HepG2 (cell line): Measurements from ENCODE around the gene PACSIN1. TPM values are rescaled to one million over a fixed set of nuclear protein-coding genes. Genes with fewer than 3 reads are reported as not detected.

Experiments
- ATAC-seq: fragments of 200-7000 bp; cut with Tn5 transposase; 3 replicates; pipeline ENCODE4 v1.9.1; 2020; ENCODE audit warnings: mild to moderate bottlenecking, moderate library complexity
- BruUV-seq: library from RNA; stranded (reverse); fragments of 400-500 nt; replicated peaks from 2 replicates; lab custom pipeline; 2021; lab: Mats Ljungman, UMichigan
- CTCF ChIA-PET: fragments of 300-600 bp; formaldehyde crosslinking; extraction: SDS; loops from one replicate; lab custom pipeline; 2021; ENCODE audit warnings: low total read pairs, inconsistent platforms, low intra/inter-chr PET ratio; lab: Yijun Ruan, JAX
- POLR2A ChIA-PET: fragments of 350-600 bp; sonication (Branson Sonifier 250); formaldehyde crosslinking; loops from one replicate; lab custom pipeline; 2020; ENCODE audit warnings: antibody characterized with exemption, inconsistent platforms; lab: Yijun Ruan, JAX
- DNase-seq: peaks from one replicate; pipeline ENCODE4 v3.0.0-alpha.2; 2015; ENCODE audit warnings: low spot score
- FAIRE-seq: peaks from 3 replicates; lab custom pipeline; 2011; peaks lifted over from hg19 to GRCh38; lab: Jason Lieb, UNC
- H2AFZ ChIP-seq: one replicate; pipeline ENCODE4 v1.6.1; 2011; ENCODE audit warnings: low read length, inconsistent platforms
- H3K27ac ChIP-seq: fragments of 300-600 bp; 3 replicates; pipeline ENCODE4 v1.8.0; 2011; ENCODE audit warnings: mixed run types, mild to moderate bottlenecking, mixed read lengths, low read length, inconsistent platforms; ENCODE audit not compliant: insufficient read depth; ENCODE audit errors: extremely low read length
- H3K27me3 ChIP-seq, 2 experiments: fragments of 200-600 bp in 1 of 2; 2 replicates in 1 of 2; 3 replicates in 1 of 2; pipeline versions ENCODE4 v1.6.0 to v1.8.0; 2011; ENCODE audit warnings: low read length in 2 of 2, mild to moderate bottlenecking in 2 of 2, moderate library complexity in 2 of 2, inconsistent platforms in 1 of 2; ENCODE audit not compliant: insufficient read depth in 2 of 2, control insufficient read depth in 1 of 2
- H3K36me3 ChIP-seq, 2 experiments: fragments of 200-600 bp in 1 of 2; replicated peaks in 1 of 2; 2 replicates in 1 of 2; 3 replicates in 1 of 2; pipeline versions ENCODE4 v1.5.1 to v1.8.0; 2011; ENCODE audit warnings: low read length in 2 of 2, inconsistent platforms in 1 of 2; ENCODE audit not compliant: insufficient read depth in 2 of 2, control insufficient read depth in 1 of 2
- H3K4me1 ChIP-seq: 2 replicates; pipeline ENCODE4 v1.5.1; 2012; ENCODE audit warnings: low read length, inconsistent platforms; ENCODE audit not compliant: insufficient read depth
- H3K4me2 ChIP-seq: 2 replicates; pipeline ENCODE4 v1.6.0; 2011; ENCODE audit warnings: low read depth, low read length, inconsistent platforms
- H3K4me3 ChIP-seq, 3 experiments: fragments of 200-600 bp in 1 of 3; sonication (generic), shearing (Covaris generic) in 1 of 3; replicated peaks in 1 of 3; 2 replicates each; pipeline ENCODE4 v1.5.1; 2011 to 2016; ENCODE audit warnings: low read length in 3 of 3, inconsistent platforms in 2 of 3, low read depth in 2 of 3, mild to moderate bottlenecking in 2 of 3, control low read depth in 1 of 3, mixed read lengths in 1 of 3; ENCODE audit not compliant: insufficient read depth in 1 of 3
- H3K79me2 ChIP-seq: one replicate; pipeline ENCODE4 v1.6.1; 2011; ENCODE audit warnings: low read length, inconsistent platforms; ENCODE audit not compliant: insufficient read depth
- H3K9ac ChIP-seq: 2 replicates; pipeline ENCODE4 v1.6.0; 2011; ENCODE audit warnings: mild to moderate bottlenecking, low read depth, low read length, inconsistent platforms; ENCODE audit not compliant: insufficient read depth
- H3K9me3 ChIP-seq: 2 replicates; pipeline ENCODE4 v1.5.1; 2012; ENCODE audit warnings: mild to moderate bottlenecking, low read length
- H4K20me1 ChIP-seq: 2 replicates; pipeline ENCODE4 v1.6.0; 2011; ENCODE audit warnings: inconsistent platforms, mild to moderate bottlenecking, low read length, moderate library complexity; ENCODE audit not compliant: insufficient read depth
- DR1 ChIP-seq: sonication (generic); formaldehyde crosslinking; IDR thresholded peaks from 2 replicates; pipeline ENCODE4 v1.8.0; 2021; ENCODE audit warnings: mild to moderate bottlenecking, missing genetic modification reagents, inconsistent platforms
- EP300 ChIP-seq, 3 experiments: sonication (generic) in 1 of 3; formaldehyde crosslinking in 1 of 3; IDR thresholded peaks; 2 replicates each; pipeline versions ENCODE4 v1.5.1 to v1.6.1; 2011 to 2020; ENCODE audit warnings: low read depth in 2 of 3, low read length in 2 of 3, borderline replicate concordance in 1 of 3, improper control_type of control experiment in 1 of 3, mild to moderate bottlenecking in 1 of 3, missing genetic modification reagents in 1 of 3, moderate library complexity in 1 of 3
- FIP1L1 ChIP-seq: fragments of 200-400 bp; formaldehyde crosslinking; IDR thresholded peaks from 2 replicates; pipeline ENCODE4 v1.6.1; 2018; ENCODE audit warnings: low read depth, mild to moderate bottlenecking, low read length, moderate library complexity, borderline replicate concordance; ENCODE audit not compliant: insufficient read depth
- FOXK2 ChIP-seq: fragments of 450-650 bp; IDR thresholded peaks from 2 replicates; pipeline ENCODE4 v1.6.1; 2016
- KAT8 ChIP-seq: IDR thresholded peaks from 2 replicates; pipeline ENCODE4 v1.6.1; 2016; ENCODE audit warnings: missing genetic modification reagents, missing compliant biosample characterization
- MBNL3 ChIP-seq: fragments of 250-450 bp; sonication (Bioruptor Pico); conservative IDR thresholded peaks from 2 replicates; pipeline ENCODE4 v1.8.0; 2022; ENCODE audit warnings: mild to moderate bottlenecking, inconsistent platforms
- ONECUT2 ChIP-seq: sonication (generic); formaldehyde crosslinking; IDR thresholded peaks from 2 replicates; pipeline ENCODE4 v1.4.0; 2020; ENCODE audit warnings: missing genetic modification reagents
- RFXANK ChIP-seq: IDR thresholded peaks from 2 replicates; pipeline ENCODE4 v1.6.1; 2016
- TCF7L2 ChIP-seq: IDR thresholded peaks from 2 replicates; pipeline ENCODE4 v1.6.1; 2011; ENCODE audit warnings: mild to moderate bottlenecking, low read depth, low read length, moderate library complexity
- YEATS2 ChIP-seq: sonication (generic); formaldehyde crosslinking; IDR thresholded peaks from 2 replicates; pipeline ENCODE4 v1.4.0; 2020; ENCODE audit warnings: missing genetic modification reagents, borderline replicate concordance
- ZBTB8A ChIP-seq: sonication (generic); formaldehyde crosslinking; IDR thresholded peaks from 2 replicates; pipeline ENCODE4 v1.4.0; 2020; ENCODE audit warnings: mild to moderate bottlenecking, low read depth, missing genetic modification reagents, borderline replicate concordance
- ZNF549 ChIP-seq: sonication (generic); formaldehyde crosslinking; IDR thresholded peaks from 2 replicates; pipeline ENCODE4 v1.5.0; 2020; ENCODE audit warnings: missing genetic modification reagents
- ZNF563 ChIP-seq: sonication (generic); formaldehyde crosslinking; IDR thresholded peaks from 2 replicates; pipeline ENCODE4 v1.8.0; 2022; ENCODE audit warnings: mild to moderate bottlenecking, moderate library complexity, missing genetic modification reagents
- ZNF703 ChIP-seq: sonication (generic); formaldehyde crosslinking; IDR thresholded peaks from 2 replicates; pipeline ENCODE4 v1.5.1; 2020; ENCODE audit warnings: missing genetic modification reagents, mild to moderate bottlenecking, moderate library complexity, borderline replicate concordance
- ZNF713 ChIP-seq: sonication (generic); formaldehyde crosslinking; IDR thresholded peaks from 2 replicates; pipeline ENCODE4 v1.4.0; 2020; ENCODE audit warnings: mild to moderate bottlenecking, missing genetic modification reagents
- WGBS: methylation state at CpG from one replicate; pipeline ENCODE4 v1.1.6; 2017; ENCODE audit warnings: low lambda C conversion rate; 5-methylcytosine and 5-hydroxymethylcytosine counted together
- in situ Hi-C: cut with HindIII; loops from 2 replicates; pipeline ENCODE4 v1.10.0; 2017; ENCODE audit warnings: low pct_unique_long_range_greater_than_20kb; ENCODE audit not compliant: extremely low pct_ligation_motif_present
- intact Hi-C: fragments of 100-400 bp; cut with micrococcal nuclease; formaldehyde crosslinking; loops from one replicate; pipeline ENCODE4 v1.10.0; 2022; ENCODE audit not compliant: unreplicated experiment
- polyA plus RNA-seq, 8 experiments: library from polyadenylated mRNA; depleted of rRNA in 3 of 8; stranded (reverse) in 7 of 8; unstranded in 1 of 8; fragments of >200 nt; fragmentation: Illumina TruSeq in 4 of 8; extraction: Trizol in 4 of 8; gene quantifications; 2 replicates each; pipeline versions ENCODE4 v1.2.1 to v1.2.3, GENCODE V29; 2011 to 2016; ENCODE audit warnings: low read depth in 4 of 8, missing spikeins in 1 of 8, mixed read lengths in 1 of 8; ENCODE audit not compliant: insufficient read depth in 1 of 8
- total RNA-seq, 5 experiments: library from RNA; depleted of rRNA; stranded (reverse); fragments of >200 nt; fragmentation: Illumina TruSeq; extraction: Trizol; gene quantifications; 2 replicates each; pipeline ENCODE4 v1.2.3, GENCODE V29; 2016; ENCODE audit warnings: low read depth in 1 of 5
- TF ChIP-seq, protein P1 (sequence below): sonication (generic); formaldehyde crosslinking; IDR thresholded peaks from 2 replicates; pipeline ENCODE4 v1.5.1; 2020; ENCODE audit warnings: missing genetic modification reagents, mild to moderate bottlenecking, borderline replicate concordance
- TF ChIP-seq, protein P2 (sequence below): sonication (generic); formaldehyde crosslinking; IDR thresholded peaks from 2 replicates; pipeline ENCODE4 v1.9.0; 2021; ENCODE audit warnings: missing genetic modification reagents, borderline replicate concordance
- TF ChIP-seq, protein P3 (sequence below): fragments of 450-650 bp; IDR thresholded peaks from 2 replicates; pipeline ENCODE4 v1.6.1; 2016

Gene PACSIN1
- total and polyA plus RNA-seq, 2 of the 13 experiments (the other 11 are each of a cell fraction or from before 2014, with no cell fraction given), result not detected

DNA sequence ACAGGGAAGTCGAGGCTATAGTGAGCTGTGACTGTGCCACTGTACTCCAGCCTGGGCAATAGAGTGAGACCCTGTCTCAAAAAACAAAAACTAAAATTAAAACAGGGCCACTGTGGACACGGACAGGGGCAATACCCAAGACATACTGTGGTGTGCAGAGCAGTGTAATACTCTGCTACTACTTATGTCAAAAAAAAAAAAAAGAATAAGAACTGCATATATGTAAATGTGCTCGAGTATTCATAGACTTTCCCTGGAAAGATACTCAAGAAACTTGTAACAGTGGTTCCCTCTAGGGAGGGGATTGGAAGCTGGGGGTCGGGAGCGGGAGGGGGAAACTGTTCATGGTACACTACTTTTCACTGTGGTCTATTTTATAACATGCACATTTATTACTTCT is 74.3 kb downstream of the PACSIN1 start (continued):
- TF ChIP-seq, protein P1, sequence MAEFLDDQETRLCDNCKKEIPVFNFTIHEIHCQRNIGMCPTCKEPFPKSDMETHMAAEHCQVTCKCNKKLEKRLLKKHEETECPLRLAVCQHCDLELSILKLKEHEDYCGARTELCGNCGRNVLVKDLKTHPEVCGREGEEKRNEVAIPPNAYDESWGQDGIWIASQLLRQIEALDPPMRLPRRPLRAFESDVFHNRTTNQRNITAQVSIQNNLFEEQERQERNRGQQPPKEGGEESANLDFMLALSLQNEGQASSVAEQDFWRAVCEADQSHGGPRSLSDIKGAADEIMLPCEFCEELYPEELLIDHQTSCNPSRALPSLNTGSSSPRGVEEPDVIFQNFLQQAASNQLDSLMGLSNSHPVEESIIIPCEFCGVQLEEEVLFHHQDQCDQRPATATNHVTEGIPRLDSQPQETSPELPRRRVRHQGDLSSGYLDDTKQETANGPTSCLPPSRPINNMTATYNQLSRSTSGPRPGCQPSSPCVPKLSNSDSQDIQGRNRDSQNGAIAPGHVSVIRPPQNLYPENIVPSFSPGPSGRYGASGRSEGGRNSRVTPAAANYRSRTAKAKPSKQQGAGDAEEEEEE (CRISPR knock-in tag), result no peak

DNA sequence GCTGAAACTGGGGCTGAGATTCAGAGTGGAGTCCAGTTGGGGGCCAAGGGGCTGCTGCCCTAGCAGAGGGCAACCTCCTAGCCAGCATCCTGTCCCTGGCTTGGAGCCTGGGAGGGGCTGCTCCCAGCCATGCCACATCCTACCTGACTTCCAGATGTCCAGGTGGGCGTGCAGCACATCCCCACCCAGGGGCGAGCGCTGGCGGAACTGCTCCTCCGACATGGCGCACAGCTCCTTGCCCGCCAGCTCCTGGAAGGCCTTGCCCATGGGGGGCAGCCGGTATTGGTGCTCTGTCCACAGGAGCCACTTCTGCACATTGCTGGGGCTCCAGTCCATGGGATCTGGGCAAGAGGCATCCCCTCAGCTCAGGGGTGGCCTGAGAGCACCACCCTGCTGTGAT is 75.0 kb downstream of the PACSIN1 start:
- in situ Hi-C loops (no loop called here), intact Hi-C loops (no loop called here)
- Histone ChIP-seq H4K20me1 (no peaks in the 10 kb centered on the region; the same call in 1 of the 2 replicates), H3K9me3 (no peaks in the 10 kb centered on the region), H3K79me2 (no peaks in the 10 kb centered on the region), H3K4me3 (no peak overlapping the region), H2AFZ (no peak overlapping the region), H3K36me3 (no peaks in the 10 kb centered on the region), H3K27ac (no peak overlapping the region), H3K9ac (no peak overlapping the region), H3K4me1 (peaks cover 9% of the 10 kb centered on the region; the same call in 1 of the 2 replicates), H3K27me3 (peaks cover 20 to 67% of the 10 kb centered on the region in 2 experiments), H3K4me2 (no peak overlapping the region)
- FAIRE-seq, result no peak
- BruUV-seq, result no TSS peak
- ChIA-PET CTCF (no interaction called here), POLR2A (no interaction called here)
- no peak for ATAC-seq
- 59% methylated on average over 7 of the region's 8 CpGs for WGBS
- no peak for DNase-seq
- TF ChIP-seq RFXANK (CRISPR knock-in tag), result no peak
- TF ChIP-seq ZNF549, result no peak
- TF ChIP-seq ZBTB8A (CRISPR knock-in tag), result no peak
- no peak for TF ChIP-seq FIP1L1
- TF ChIP-seq, protein P2, sequence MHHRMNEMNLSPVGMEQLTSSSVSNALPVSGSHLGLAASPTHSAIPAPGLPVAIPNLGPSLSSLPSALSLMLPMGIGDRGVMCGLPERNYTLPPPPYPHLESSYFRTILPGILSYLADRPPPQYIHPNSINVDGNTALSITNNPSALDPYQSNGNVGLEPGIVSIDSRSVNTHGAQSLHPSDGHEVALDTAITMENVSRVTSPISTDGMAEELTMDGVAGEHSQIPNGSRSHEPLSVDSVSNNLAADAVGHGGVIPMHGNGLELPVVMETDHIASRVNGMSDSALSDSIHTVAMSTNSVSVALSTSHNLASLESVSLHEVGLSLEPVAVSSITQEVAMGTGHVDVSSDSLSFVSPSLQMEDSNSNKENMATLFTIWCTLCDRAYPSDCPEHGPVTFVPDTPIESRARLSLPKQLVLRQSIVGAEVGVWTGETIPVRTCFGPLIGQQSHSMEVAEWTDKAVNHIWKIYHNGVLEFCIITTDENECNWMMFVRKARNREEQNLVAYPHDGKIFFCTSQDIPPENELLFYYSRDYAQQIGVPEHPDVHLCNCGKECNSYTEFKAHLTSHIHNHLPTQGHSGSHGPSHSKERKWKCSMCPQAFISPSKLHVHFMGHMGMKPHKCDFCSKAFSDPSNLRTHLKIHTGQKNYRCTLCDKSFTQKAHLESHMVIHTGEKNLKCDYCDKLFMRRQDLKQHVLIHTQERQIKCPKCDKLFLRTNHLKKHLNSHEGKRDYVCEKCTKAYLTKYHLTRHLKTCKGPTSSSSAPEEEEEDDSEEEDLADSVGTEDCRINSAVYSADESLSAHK (CRISPR knock-in tag), result no peak
- no peak for TF ChIP-seq KAT8 (CRISPR knock-in tag)
- no peak for TF ChIP-seq ZNF713
- no peak for TF ChIP-seq FOXK2
- TF ChIP-seq ZNF703, result no peak
- no peak for TF ChIP-seq DR1 (CRISPR knock-in tag)
- TF ChIP-seq ONECUT2, result no peak
- no peak for TF ChIP-seq TCF7L2
- TF ChIP-seq EP300 (IDR thresholded peaks at IDR 0.05; ENCODE audit: low read depth in 2 of 2, low read length in 2 of 2), result no peak
- no peak for TF ChIP-seq EP300 (CRISPR knock-in tag; IDR thresholded peaks at IDR 0.05; ENCODE audit: borderline replicate concordance)
- no peak for TF ChIP-seq ZNF563 (CRISPR knock-in tag)
- TF ChIP-seq, protein P3, sequence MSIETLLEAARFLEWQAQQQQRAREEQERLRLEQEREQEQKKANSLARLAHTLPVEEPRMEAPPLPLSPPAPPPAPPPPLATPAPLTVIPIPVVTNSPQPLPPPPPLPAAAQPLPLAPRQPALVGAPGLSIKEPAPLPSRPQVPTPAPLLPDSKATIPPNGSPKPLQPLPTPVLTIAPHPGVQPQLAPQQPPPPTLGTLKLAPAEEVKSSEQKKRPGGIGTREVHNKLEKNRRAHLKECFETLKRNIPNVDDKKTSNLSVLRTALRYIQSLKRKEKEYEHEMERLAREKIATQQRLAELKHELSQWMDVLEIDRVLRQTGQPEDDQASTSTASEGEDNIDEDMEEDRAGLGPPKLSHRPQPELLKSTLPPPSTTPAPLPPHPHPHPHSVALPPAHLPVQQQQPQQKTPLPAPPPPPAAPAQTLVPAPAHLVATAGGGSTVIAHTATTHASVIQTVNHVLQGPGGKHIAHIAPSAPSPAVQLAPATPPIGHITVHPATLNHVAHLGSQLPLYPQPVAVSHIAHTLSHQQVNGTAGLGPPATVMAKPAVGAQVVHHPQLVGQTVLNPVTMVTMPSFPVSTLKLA, result no peak
- no peak for TF ChIP-seq YEATS2 (CRISPR knock-in tag)
- TF ChIP-seq MBNL3, result no peak
